ENCODE measurements around the gene TMEM87B.

DNA sequence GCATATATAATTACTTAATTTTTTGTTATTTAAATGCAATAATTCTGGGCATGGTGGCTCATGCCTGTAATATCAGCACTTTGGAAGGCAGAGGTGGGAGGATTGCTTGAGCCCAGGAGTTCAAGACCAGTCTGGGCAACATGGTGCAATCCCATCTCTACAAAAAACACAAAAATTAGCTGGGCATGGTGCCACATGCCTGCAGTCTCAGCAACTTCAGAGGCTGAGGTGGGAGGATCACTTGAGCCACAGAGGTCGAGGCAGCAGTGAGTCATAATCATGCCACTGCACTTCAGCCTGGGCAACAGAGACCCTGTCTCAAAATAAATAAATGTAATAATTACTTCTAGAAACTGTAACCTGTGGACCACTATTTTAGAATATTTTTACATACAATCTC is 21.5 kb upstream of the TMEM87B start:
- TF ChIP-seq EZH2 (IDR thresholded peaks at IDR 0.05; ENCODE audit: borderline replicate concordance, low read depth, low read length, poor library complexity, severe bottlenecking) = no peak
- TF ChIP-seq, protein P1, sequence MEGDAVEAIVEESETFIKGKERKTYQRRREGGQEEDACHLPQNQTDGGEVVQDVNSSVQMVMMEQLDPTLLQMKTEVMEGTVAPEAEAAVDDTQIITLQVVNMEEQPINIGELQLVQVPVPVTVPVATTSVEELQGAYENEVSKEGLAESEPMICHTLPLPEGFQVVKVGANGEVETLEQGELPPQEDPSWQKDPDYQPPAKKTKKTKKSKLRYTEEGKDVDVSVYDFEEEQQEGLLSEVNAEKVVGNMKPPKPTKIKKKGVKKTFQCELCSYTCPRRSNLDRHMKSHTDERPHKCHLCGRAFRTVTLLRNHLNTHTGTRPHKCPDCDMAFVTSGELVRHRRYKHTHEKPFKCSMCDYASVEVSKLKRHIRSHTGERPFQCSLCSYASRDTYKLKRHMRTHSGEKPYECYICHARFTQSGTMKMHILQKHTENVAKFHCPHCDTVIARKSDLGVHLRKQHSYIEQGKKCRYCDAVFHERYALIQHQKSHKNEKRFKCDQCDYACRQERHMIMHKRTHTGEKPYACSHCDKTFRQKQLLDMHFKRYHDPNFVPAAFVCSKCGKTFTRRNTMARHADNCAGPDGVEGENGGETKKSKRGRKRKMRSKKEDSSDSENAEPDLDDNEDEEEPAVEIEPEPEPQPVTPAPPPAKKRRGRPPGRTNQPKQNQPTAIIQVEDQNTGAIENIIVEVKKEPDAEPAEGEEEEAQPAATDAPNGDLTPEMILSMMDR (conservative IDR thresholded peaks at IDR 0.05; ENCODE audit: low read depth, low read length) = no peak

Data from A673 (cell line).